Mucosa of stomach (tissue), 1 donor: Measurements from ENCODE around the gene PPFIBP2.

Source experiments
- H3K27me3 ChIP-seq: one replicate; pipeline ENCODE4 v1.7.0; 2013; ENCODE audit warnings: mild to moderate bottlenecking, low read length; ENCODE audit not compliant: control insufficient read depth, insufficient read depth
- H3K36me3 ChIP-seq: one replicate; pipeline ENCODE4 v1.7.0; 2013; ENCODE audit warnings: low read length; ENCODE audit not compliant: control insufficient read depth, insufficient read depth
- H3K4me1 ChIP-seq: one replicate; pipeline ENCODE4 v1.7.0; 2013; ENCODE audit warnings: mild to moderate bottlenecking, low read length; ENCODE audit not compliant: control insufficient read depth, insufficient read depth
- H3K4me3 ChIP-seq: one replicate; pipeline ENCODE4 v1.7.0; 2013; ENCODE audit warnings: low read length
- H3K9ac ChIP-seq: one replicate; pipeline ENCODE4 v1.7.0; 2013; ENCODE audit warnings: mild to moderate bottlenecking, low read length, moderate library complexity
- H3K9me3 ChIP-seq: one replicate; pipeline ENCODE4 v1.7.0; 2013; ENCODE audit warnings: mild to moderate bottlenecking, low read length, moderate library complexity; ENCODE audit not compliant: control insufficient read depth
- donor health status: Pancreatic carcinoma.

The PPFIBP2 gene

DNA sequence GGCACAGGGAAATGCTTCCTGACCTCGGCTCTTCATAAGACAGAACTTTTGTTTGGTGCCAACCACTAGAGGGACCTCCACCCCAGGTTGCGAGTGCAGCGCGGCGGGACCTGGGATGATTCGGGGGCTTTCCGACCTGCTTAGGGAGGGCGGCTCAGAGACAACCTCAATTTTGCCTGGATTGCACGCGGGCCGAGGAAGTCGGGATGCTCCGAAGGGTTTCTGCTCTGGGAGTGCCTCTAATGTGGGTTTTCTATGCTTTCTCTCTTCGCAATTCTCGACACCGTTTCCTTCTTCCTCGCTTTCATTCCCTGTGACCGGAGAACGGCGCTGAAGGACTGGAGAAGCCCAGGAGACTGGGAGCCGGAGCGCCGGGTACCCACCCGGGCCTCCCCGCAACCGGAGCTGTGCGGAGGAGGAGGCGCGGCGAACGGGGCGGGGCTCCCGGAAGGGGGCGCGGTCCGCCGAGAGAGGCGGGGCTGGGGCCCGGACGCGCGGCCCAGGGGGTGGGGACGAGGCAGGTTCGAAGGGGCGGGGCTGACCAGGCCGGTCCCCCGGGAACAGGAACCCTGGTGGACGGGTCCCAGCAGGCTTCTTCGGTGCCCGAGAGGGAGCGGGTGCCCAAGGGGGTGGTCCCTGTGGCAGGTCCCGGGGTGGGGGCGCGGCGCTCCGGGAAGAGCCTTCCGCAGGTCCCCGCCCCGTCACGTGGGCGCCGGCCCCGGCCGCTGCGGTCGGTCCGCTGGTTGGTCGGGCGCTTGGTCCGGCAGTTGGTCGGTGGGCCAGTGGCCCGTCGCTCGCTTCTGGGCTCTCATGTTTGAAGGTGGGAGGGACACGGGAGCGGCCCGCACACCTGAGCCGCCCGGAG lies at the start of gene PPFIBP2:
Gene PPFIBP2, plus strand, starts transcription at position 766 of the 865 bp plus-strand sequence. CDS start 35,477 bp downstream, outside the sequence.
- no peaks in the 10 kb centered on the region for H3K36me3 ChIP-seq
- H3K9me3 ChIP-seq: no peaks in the 10 kb centered on the region
- peak within 1 kb of the TSS; percentile 79 for H3K9ac ChIP-seq
- H3K27me3 ChIP-seq: peaks cover 4% of the 10 kb centered on the region
- H3K4me1 ChIP-seq: peaks cover 24% of the 10 kb centered on the region
- H3K4me3 ChIP-seq: peak within 1 kb of the TSS; percentile 93

DNA sequence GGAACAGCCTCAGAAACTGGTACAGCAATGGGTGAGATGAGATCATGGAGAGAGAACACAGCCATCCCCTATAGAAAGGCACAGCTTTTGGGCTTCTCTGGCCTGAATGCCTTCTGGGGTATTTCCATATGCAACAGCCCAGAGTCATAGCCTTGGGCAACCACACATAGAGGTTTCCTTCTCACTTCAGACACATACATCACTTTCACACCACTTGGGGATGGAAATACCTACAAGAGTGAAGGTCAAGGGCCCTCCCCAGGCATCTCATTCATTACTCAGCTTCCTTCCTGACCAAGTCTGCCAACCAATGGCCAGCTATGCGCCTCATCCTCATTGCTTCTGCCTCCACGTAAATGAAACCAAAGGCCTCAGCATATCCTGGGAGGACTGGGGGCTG lies 46.1 kb upstream of the PPFIBP2 start:
- Histone ChIP-seq H3K4me1 (no peaks in the 10 kb centered on the region), H3K9me3 (no peaks in the 10 kb centered on the region), H3K27me3 (no peaks in the 10 kb centered on the region), H3K9ac (no peak overlapping the region), H3K36me3 (no peaks in the 10 kb centered on the region), H3K4me3 (no peak overlapping the region)

DNA sequence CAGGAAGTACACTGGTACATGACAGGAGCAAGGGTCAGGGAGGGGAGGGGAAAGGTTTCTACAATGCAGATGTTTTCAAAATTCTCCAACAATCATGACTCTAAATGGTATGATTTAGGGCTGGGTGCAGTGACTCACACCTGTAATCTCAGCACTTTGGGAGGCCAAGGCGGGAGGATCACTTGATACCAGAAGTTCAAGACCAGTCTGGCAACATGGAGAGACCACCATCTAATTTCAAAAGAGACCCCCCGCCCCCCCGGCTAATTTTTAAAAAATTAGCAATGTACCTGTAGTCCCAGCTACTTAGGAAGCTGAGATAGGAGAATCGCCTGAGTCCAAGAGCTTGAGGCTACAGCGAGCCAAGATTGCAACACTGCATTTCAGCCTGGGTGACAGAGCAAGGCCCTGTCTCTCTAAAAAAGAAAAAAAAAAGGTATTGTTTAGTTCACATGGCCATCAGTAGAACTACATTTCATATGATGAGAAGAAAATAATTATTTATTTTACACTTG lies 44.4 kb upstream of the PPFIBP2 start:
- Histone ChIP-seq H3K9ac (no peak overlapping the region), H3K9me3 (no peaks in the 10 kb centered on the region), H3K27me3 (no peaks in the 10 kb centered on the region), H3K36me3 (no peaks in the 10 kb centered on the region), H3K4me1 (no peaks in the 10 kb centered on the region), H3K4me3 (no peak overlapping the region)

DNA sequence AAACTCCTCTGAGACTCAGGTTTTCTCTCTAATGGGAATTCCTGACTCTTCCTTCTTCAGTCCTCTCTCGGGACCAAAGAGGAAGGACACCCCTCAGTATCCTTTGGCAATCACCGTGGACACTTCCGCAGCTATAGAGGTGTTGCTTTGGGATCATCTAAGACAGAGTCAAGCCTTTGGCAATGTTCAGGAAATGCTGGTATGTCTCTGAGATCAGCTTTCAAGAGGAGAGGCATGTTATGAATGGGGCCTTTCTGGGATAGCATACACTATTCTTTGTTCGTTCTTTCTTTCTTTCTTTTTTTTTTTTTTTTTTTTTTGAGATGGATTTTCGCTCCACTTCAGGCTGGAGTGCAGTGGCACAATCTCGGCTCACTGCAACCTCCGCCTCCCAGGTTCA lies 42.7 kb upstream of the PPFIBP2 start:
- no peak overlapping the region for H3K9ac ChIP-seq
- no peak overlapping the region for H3K4me3 ChIP-seq
- no peaks in the 10 kb centered on the region for H3K4me1 ChIP-seq
- H3K27me3 ChIP-seq: no peaks in the 10 kb centered on the region
- no peaks in the 10 kb centered on the region for H3K36me3 ChIP-seq
- no peaks in the 10 kb centered on the region for H3K9me3 ChIP-seq

- H3K4me3 ChIP-seq: no peak overlapping the region
- no peaks in the 10 kb centered on the region for H3K27me3 ChIP-seq
- H3K36me3 ChIP-seq: no peaks in the 10 kb centered on the region
- no peaks in the 10 kb centered on the region for H3K4me1 ChIP-seq
- no peak overlapping the region for H3K9ac ChIP-seq
- H3K9me3 ChIP-seq: no peaks in the 10 kb centered on the region
These were observed 40.1 kb upstream of the PPFIBP2 start for GRCh38 chr11:7473717-7474116.

GRCh38 chr11:7480113-7480512 lies 33.7 kb upstream of the PPFIBP2 start:
- no peaks in the 10 kb centered on the region for H3K4me1 ChIP-seq
- no peak overlapping the region for H3K9ac ChIP-seq
- no peaks in the 10 kb centered on the region for H3K27me3 ChIP-seq
- no peaks in the 10 kb centered on the region for H3K9me3 ChIP-seq
- no peaks in the 10 kb centered on the region for H3K36me3 ChIP-seq
- H3K4me3 ChIP-seq: no peak overlapping the region

- Histone ChIP-seq H3K4me1 (no peaks in the 10 kb centered on the region), H3K9ac (no peak overlapping the region), H3K27me3 (no peaks in the 10 kb centered on the region), H3K36me3 (no peaks in the 10 kb centered on the region), H3K9me3 (no peaks in the 10 kb centered on the region), H3K4me3 (no peak overlapping the region)
These were observed 29.7 kb upstream of the PPFIBP2 start for GRCh38 chr11:7484131-7484530.

DNA sequence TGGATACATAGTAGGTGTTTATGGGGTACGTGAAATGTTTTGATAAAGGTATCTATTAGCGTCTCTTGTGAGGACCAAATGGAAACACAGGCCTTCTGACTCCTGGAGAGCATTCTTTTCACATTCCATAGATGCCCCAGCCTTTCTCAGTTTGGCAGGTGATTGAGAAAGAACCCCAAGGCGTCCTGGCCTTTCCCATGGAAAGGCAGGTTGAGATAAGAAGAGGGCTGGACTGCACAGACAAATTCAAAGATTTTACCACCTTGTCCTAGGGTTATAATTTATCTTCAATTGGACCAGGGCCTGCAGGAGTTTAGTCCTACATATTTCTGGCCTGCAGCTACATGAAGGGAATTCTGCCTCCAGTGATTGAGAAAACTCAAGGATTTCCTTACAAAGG lies 29.2 kb upstream of the PPFIBP2 start:
- Histone ChIP-seq H3K27me3 (no peaks in the 10 kb centered on the region), H3K36me3 (no peaks in the 10 kb centered on the region), H3K9ac (no peak overlapping the region), H3K4me3 (no peak overlapping the region), H3K4me1 (no peaks in the 10 kb centered on the region), H3K9me3 (no peaks in the 10 kb centered on the region)

DNA sequence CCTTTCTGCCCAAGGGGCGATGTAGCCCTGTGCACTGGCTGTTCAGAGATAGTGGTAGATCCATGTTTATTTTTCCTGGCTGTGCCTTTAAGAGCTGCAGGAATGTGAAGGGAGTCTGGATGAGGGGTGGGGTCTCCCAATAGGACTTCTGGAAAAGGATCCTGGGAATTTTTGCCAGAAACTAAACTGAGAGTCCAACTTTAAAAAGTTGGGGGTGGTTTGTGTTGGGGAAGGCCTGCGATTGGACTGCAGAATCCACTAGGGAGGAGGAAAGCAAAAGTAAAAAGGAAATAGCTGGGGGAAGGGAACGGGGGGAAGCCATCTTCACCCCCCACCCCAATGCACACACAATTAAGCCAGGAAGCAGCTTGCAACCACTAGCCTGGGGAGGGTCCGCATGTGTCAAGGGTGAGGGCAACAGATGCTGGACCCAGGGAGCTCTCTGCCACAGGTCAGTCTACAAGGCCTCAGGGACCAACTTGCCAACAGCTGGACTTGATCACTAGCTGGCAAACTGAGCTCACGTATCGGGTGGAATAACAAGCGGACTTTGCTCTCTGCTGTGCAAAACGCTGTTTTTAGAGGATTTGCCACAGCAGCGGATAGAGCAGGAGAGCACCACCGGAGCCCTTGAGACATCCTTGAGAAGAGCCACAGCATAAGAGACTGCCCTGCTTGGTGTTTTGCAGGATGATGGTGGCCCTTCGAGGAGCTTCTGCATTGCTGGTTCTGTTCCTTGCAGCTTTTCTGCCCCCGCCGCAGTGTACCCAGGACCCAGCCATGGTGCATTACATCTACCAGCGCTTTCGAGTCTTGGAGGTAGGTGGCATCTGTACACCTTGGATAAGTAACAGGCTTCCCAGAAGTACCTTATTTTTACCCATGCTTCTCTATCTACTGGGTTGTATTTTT lies 28.4 kb upstream of the PPFIBP2 start, which contains the start of gene OLFML1:
Gene OLFML1, plus strand, starts transcription at position 321 of the 912 bp plus-strand sequence. Its CDS starts 370 bp downstream, at position 691.
- Histone ChIP-seq H3K9me3 (no peaks in the 10 kb centered on the region), H3K4me1 (no peaks in the 10 kb centered on the region), H3K27me3 (no peaks in the 10 kb centered on the region), H3K9ac (no peak within 1 kb of the TSS), H3K4me3 (peak within 1 kb of the TSS; percentile 4), H3K36me3 (no peaks in the 10 kb centered on the region)

GRCh38 chr11:7486098-7486780 lies 27.6 kb upstream of the PPFIBP2 start:
- Histone ChIP-seq H3K36me3 (no peaks in the 10 kb centered on the region), H3K4me3 (peak overlapping the region; percentile 4), H3K27me3 (no peaks in the 10 kb centered on the region), H3K9me3 (no peaks in the 10 kb centered on the region), H3K9ac (no peak overlapping the region), H3K4me1 (no peaks in the 10 kb centered on the region)

- H3K9me3 ChIP-seq: no peaks in the 10 kb centered on the region
- H3K4me3 ChIP-seq: no peak overlapping the region
- no peaks in the 10 kb centered on the region for H3K4me1 ChIP-seq
- H3K9ac ChIP-seq: no peak overlapping the region
- H3K36me3 ChIP-seq: no peaks in the 10 kb centered on the region
- H3K27me3 ChIP-seq: no peaks in the 10 kb centered on the region
These were observed 27.0 kb upstream of the PPFIBP2 start for GRCh38 chr11:7486781-7487140.
